Mesodermal cell (in vitro differentiated cells): ENCODE measurements around the gene RIPPLY3.

Source experiments
- H3K27ac ChIP-seq: 2 replicates; pipeline ENCODE4 v1.7.0; 2013; ENCODE audit warnings: mild to moderate bottlenecking, low read depth, low read length, moderate library complexity; ENCODE audit not compliant: severe bottlenecking
- H3K36me3 ChIP-seq: 2 replicates; pipeline ENCODE4 v1.7.1; 2013; ENCODE audit warnings: mild to moderate bottlenecking, low read length, moderate library complexity; ENCODE audit not compliant: control insufficient read depth, insufficient read depth
- H3K4me1 ChIP-seq: one replicate; pipeline ENCODE4 v1.7.1; 2013; ENCODE audit warnings: mild to moderate bottlenecking, low read length; ENCODE audit not compliant: insufficient read depth, control insufficient read depth, poor library complexity, severe bottlenecking
- H3K4me3 ChIP-seq: 2 replicates; pipeline ENCODE4 v1.7.0; 2013; ENCODE audit warnings: low read length, control low read depth, mild to moderate bottlenecking; ENCODE audit not compliant: insufficient read depth, poor library complexity, severe bottlenecking; ENCODE audit errors: extremely low read depth
- H3K9me3 ChIP-seq: 2 replicates; pipeline ENCODE4 v1.7.1; 2013; ENCODE audit warnings: mild to moderate bottlenecking, low read length, moderate library complexity; ENCODE audit not compliant: control insufficient read depth
- WGBS, 2 experiments: methylation state at CpG; one replicate each; pipeline ENCODE4 v1.1.5; 2013; ENCODE audit warnings: missing lambda C conversion rate in 2 of 2; ENCODE audit not compliant: insufficient coverage in 2 of 2; 5-methylcytosine and 5-hydroxymethylcytosine counted together

RIPPLY3 gene

GRCh38 chr21:37063433-37063832 lies 56.9 kb downstream of the RIPPLY3 start:
- H3K4me3 ChIP-seq, result no peak overlapping the region
- WGBS, 2 experiments, result 100% methylated on average over 1 of the region's 1 CpG; no CpG with 5 or more reads in 1 of the 2 experiments
- no peak overlapping the region for H3K27ac ChIP-seq
- no peaks in the 10 kb centered on the region for H3K9me3 ChIP-seq
- H3K4me1 ChIP-seq, result peaks cover 24% of the 10 kb centered on the region
- peaks cover 7% of the 10 kb centered on the region for H3K36me3 ChIP-seq

DNA sequence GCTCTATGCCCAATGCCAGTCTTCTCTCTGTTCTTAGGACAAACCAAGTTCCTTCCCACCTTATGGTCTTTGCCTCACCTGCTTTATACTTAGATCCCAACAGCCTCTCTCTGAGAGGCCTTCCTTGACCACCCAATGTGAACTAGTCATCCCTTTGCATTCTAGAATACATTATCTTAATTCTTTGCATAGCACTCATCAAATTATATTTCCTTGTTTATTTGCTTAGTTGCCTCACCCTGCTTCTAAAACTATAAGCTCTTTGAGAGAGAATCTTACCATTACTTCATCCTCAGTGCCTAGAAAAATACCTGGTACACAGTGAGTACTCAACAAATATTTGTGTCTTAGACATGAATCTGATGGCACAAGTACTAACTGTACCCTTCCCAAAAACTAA lies 58.3 kb downstream of the RIPPLY3 start:
- no peak overlapping the region for H3K4me3 ChIP-seq
- H3K36me3 ChIP-seq, result peaks cover 12% of the 10 kb centered on the region
- H3K27ac ChIP-seq, result no peak overlapping the region
- H3K4me1 ChIP-seq, result peaks cover 24% of the 10 kb centered on the region
- no peaks in the 10 kb centered on the region for H3K9me3 ChIP-seq

GRCh38 chr21:37065561-37066177 lies 59.2 kb downstream of the RIPPLY3 start:
- no peak overlapping the region for H3K4me3 ChIP-seq
- no peak overlapping the region for H3K27ac ChIP-seq
- peaks cover 18% of the 10 kb centered on the region for H3K4me1 ChIP-seq
- H3K9me3 ChIP-seq, result no peaks in the 10 kb centered on the region
- peaks cover 12% of the 10 kb centered on the region for H3K36me3 ChIP-seq
- 80 to 92% methylated on average over 2 to 4 of the region's 9 CpGs for WGBS, 2 experiments
